Upper lobe of left lung (tissue), 4 donors: ENCODE data around the gene REPIN1.

ENCODE experiments used
- POLR2A ChIP-seq, 4 donors: fragments of 450-650 bp; IDR thresholded peaks; one replicate each; pipeline ENCODE4 v1.5.1; 2016 to 2017; ENCODE audit warnings: antibody characterized with exemption in 4 of 4, mild to moderate bottlenecking in 2 of 4
- TF ChIP-seq, protein P1 (sequence below), 6 experiments: fragments of 450-650 bp in 4 of 6; fragments of 200-600 bp in 2 of 6; sonication (generic) in 2 of 6; IDR thresholded peaks; one replicate each; pipeline ENCODE4 v1.5.1; 2016 to 2019; ENCODE audit warnings: antibody characterized with exemption in 6 of 6

DNA sequence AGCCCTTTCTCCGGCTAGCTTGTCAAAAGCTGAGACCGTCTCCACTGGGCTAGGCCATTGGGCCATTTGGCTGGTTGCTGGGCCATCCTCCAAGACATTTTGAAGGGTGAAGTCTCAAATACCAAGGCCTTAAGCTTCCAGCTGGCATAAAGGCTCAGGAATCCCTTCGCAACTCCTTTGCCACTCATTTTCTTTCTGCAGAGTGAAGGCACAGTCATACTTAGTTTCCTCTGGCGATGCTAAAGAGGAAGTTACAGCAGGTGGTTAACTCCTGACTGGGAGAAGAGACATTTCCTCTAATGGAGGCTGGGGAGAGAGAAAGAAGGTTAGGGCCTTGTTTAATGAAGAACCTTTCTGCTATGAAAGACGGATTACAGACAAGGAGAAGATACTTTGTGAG is 4.8 kb upstream of the REPIN1 start:
- TF ChIP-seq POLR2A (IDR thresholded peaks at IDR 0.05): no peak
- TF ChIP-seq, protein P1, sequence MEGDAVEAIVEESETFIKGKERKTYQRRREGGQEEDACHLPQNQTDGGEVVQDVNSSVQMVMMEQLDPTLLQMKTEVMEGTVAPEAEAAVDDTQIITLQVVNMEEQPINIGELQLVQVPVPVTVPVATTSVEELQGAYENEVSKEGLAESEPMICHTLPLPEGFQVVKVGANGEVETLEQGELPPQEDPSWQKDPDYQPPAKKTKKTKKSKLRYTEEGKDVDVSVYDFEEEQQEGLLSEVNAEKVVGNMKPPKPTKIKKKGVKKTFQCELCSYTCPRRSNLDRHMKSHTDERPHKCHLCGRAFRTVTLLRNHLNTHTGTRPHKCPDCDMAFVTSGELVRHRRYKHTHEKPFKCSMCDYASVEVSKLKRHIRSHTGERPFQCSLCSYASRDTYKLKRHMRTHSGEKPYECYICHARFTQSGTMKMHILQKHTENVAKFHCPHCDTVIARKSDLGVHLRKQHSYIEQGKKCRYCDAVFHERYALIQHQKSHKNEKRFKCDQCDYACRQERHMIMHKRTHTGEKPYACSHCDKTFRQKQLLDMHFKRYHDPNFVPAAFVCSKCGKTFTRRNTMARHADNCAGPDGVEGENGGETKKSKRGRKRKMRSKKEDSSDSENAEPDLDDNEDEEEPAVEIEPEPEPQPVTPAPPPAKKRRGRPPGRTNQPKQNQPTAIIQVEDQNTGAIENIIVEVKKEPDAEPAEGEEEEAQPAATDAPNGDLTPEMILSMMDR (IDR thresholded peaks at IDR 0.05): no peak
